ENCODE results near the gene RAB14.

- TF ChIP-seq, protein P1, sequence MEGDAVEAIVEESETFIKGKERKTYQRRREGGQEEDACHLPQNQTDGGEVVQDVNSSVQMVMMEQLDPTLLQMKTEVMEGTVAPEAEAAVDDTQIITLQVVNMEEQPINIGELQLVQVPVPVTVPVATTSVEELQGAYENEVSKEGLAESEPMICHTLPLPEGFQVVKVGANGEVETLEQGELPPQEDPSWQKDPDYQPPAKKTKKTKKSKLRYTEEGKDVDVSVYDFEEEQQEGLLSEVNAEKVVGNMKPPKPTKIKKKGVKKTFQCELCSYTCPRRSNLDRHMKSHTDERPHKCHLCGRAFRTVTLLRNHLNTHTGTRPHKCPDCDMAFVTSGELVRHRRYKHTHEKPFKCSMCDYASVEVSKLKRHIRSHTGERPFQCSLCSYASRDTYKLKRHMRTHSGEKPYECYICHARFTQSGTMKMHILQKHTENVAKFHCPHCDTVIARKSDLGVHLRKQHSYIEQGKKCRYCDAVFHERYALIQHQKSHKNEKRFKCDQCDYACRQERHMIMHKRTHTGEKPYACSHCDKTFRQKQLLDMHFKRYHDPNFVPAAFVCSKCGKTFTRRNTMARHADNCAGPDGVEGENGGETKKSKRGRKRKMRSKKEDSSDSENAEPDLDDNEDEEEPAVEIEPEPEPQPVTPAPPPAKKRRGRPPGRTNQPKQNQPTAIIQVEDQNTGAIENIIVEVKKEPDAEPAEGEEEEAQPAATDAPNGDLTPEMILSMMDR (IDR thresholded peaks at IDR 0.05), result no peak
- TF ChIP-seq POLR2A (IDR thresholded peaks at IDR 0.05), result no peak
- TF ChIP-seq POLR2AphosphoS5 (IDR thresholded peaks at IDR 0.05; ENCODE audit: insufficient read depth in 1 of 2, low read depth in 1 of 2), result no peak
These were observed 478 bp downstream of the RAB14 start for GRCh38 chr9:121201045-121201737.
